Measurements from ENCODE around the gene ZPBP2.

ZPBP2 gene

DNA sequence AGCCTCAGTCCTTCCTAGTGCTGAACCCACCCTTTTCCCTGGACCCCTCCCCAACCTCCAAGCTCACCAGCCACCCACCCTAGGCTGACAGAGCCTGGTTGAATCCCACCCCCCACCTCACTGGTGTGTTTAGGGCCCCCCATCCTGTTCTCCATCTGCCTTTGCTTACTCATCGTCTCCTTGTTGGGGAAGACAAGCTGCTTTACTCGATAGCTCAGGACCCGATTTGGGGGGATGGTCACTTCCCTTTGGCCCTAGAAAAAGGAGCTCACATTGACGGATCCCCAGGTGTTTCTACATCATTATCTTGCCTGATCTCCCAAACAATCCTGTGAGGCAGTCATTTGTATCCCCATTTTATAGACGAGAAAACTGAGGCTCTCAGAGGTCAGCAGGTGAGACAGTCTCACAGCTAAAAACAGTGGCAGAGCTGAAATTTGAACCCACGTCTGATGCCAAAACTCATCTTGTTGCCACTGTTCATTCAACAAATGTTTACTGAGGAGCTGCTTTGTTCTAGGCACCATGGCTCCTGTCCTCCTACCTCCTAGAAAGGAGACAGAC lies 40.9 kb downstream of the ZPBP2 start:
- no peaks in the 10 kb centered on the region for H4K20me1 ChIP-seq (ENCODE audit: control insufficient read depth, insufficient read depth, low read depth, low read length)
- no peak for TF ChIP-seq EZH2phosphoT487 (IDR thresholded peaks at IDR 0.05; ENCODE audit: borderline replicate concordance, low read length)
- H3K27ac ChIP-seq (ENCODE audit: low read depth, low read length): no peak overlapping the region
- no peaks in the 10 kb centered on the region for H3K79me2 ChIP-seq (ENCODE audit: control insufficient read depth, low read length)
- H3K36me3 ChIP-seq (ENCODE audit: control insufficient read depth, low read length): no peaks in the 10 kb centered on the region
- no peaks in the 10 kb centered on the region for H3K9me3 ChIP-seq (ENCODE audit: control insufficient read depth, insufficient read depth, low read length)
- H3F3A ChIP-seq (ENCODE audit: control insufficient read depth, insufficient read depth): no peaks in the 10 kb centered on the region
- H3K4me2 ChIP-seq (ENCODE audit: low read length): no peak overlapping the region
- H3K4me1 ChIP-seq (ENCODE audit: control insufficient read depth, low read length): no peaks in the 10 kb centered on the region
- H3K4me3 ChIP-seq (ENCODE audit: low read length): no peak overlapping the region
- no peaks in the 10 kb centered on the region for H3K9me2 ChIP-seq (replicated peaks; ENCODE audit: control insufficient read depth, low read length)
- H3K27me3 ChIP-seq (ENCODE audit: control insufficient read depth, low read length): no peaks in the 10 kb centered on the region

DNA sequence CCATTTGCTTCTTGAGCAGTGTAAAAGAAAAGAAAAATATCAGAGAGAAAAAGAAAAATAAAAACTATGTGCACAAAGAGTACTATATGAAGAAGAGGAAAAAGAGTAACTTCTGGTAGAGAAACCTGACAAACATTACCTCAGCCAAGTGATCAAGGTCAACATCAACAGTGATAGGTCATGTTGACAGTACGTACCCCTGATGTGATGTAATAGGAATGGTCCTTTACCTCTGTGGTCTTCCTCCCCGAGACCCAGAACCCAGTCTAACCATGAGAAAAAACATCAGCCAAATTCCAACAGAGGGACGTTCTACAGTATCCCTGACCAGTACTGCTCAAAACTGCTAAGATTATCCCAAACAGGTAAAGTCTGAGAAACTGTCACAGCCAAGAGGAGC lies 46.0 kb downstream of the ZPBP2 start:
- Histone ChIP-seq H3K9me2 (replicated peaks; ENCODE audit: control insufficient read depth, low read length) (no peaks in the 10 kb centered on the region), H3K36me3 (ENCODE audit: control insufficient read depth, low read length) (no peaks in the 10 kb centered on the region), H3K27me3 (ENCODE audit: control insufficient read depth, low read length) (no peaks in the 10 kb centered on the region), H3K4me3 (ENCODE audit: low read length) (no peak overlapping the region), H3K9me3 (ENCODE audit: control insufficient read depth, insufficient read depth, low read length) (no peaks in the 10 kb centered on the region), H3F3A (ENCODE audit: control insufficient read depth, insufficient read depth) (no peaks in the 10 kb centered on the region; the same call in 1 of the 2 replicates), H3K79me2 (ENCODE audit: control insufficient read depth, low read length) (no peaks in the 10 kb centered on the region), H3K4me1 (ENCODE audit: control insufficient read depth, low read length) (peaks cover 9% of the 10 kb centered on the region), H4K20me1 (ENCODE audit: control insufficient read depth, insufficient read depth, low read depth, low read length) (no peaks in the 10 kb centered on the region), H3K27ac (ENCODE audit: low read depth, low read length) (no peak overlapping the region), H3K4me2 (ENCODE audit: low read length) (no peak overlapping the region)
- no peak for TF ChIP-seq EZH2phosphoT487 (IDR thresholded peaks at IDR 0.05; ENCODE audit: borderline replicate concordance, low read length)
- TF ChIP-seq, protein P1, sequence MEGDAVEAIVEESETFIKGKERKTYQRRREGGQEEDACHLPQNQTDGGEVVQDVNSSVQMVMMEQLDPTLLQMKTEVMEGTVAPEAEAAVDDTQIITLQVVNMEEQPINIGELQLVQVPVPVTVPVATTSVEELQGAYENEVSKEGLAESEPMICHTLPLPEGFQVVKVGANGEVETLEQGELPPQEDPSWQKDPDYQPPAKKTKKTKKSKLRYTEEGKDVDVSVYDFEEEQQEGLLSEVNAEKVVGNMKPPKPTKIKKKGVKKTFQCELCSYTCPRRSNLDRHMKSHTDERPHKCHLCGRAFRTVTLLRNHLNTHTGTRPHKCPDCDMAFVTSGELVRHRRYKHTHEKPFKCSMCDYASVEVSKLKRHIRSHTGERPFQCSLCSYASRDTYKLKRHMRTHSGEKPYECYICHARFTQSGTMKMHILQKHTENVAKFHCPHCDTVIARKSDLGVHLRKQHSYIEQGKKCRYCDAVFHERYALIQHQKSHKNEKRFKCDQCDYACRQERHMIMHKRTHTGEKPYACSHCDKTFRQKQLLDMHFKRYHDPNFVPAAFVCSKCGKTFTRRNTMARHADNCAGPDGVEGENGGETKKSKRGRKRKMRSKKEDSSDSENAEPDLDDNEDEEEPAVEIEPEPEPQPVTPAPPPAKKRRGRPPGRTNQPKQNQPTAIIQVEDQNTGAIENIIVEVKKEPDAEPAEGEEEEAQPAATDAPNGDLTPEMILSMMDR (IDR thresholded peaks at IDR 0.05; ENCODE audit: low read depth, low read length, poor library complexity, severe bottlenecking): no peak

DNA sequence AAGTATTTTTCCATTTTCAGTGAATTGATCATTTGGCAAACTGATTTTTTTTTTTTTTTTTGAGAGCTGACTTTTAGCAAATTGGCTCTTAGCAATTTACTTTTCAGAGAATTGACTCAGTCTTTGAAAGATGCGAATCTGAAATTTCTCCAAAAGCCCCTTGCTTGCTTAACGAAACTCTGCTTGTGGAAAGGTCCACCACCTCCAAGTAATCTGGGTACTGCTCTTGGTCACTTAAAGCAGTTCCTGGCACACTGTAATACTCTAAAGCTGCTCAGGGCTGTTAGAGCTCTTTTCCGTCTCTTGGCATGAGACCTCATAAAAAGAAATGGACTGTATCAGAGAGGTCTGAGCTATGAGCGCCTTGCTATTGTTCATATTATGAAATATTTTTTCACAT lies 47.6 kb downstream of the ZPBP2 start:
- Histone ChIP-seq H3F3A (ENCODE audit: control insufficient read depth, insufficient read depth) (no peaks in the 10 kb centered on the region; the same call in 1 of the 2 replicates), H3K36me3 (ENCODE audit: control insufficient read depth, low read length) (peaks cover 2% of the 10 kb centered on the region; the same call in 1 of the 2 replicates), H3K27me3 (ENCODE audit: control insufficient read depth, low read length) (no peaks in the 10 kb centered on the region), H3K4me1 (ENCODE audit: control insufficient read depth, low read length) (peaks cover 11% of the 10 kb centered on the region), H4K20me1 (ENCODE audit: control insufficient read depth, insufficient read depth, low read depth, low read length) (no peaks in the 10 kb centered on the region), H3K4me2 (ENCODE audit: low read length) (no peak overlapping the region), H3K79me2 (ENCODE audit: control insufficient read depth, low read length) (no peaks in the 10 kb centered on the region), H3K9me2 (replicated peaks; ENCODE audit: control insufficient read depth, low read length) (no peaks in the 10 kb centered on the region), H3K4me3 (ENCODE audit: low read length) (no peak overlapping the region), H3K9me3 (ENCODE audit: control insufficient read depth, insufficient read depth, low read length) (no peaks in the 10 kb centered on the region), H3K27ac (ENCODE audit: low read depth, low read length) (no peak overlapping the region)
- TF ChIP-seq EZH2phosphoT487 (IDR thresholded peaks at IDR 0.05; ENCODE audit: borderline replicate concordance, low read length): no peak
- TF ChIP-seq, protein P1 (IDR thresholded peaks at IDR 0.05; ENCODE audit: low read depth, low read length, poor library complexity, severe bottlenecking): no peak

DNA sequence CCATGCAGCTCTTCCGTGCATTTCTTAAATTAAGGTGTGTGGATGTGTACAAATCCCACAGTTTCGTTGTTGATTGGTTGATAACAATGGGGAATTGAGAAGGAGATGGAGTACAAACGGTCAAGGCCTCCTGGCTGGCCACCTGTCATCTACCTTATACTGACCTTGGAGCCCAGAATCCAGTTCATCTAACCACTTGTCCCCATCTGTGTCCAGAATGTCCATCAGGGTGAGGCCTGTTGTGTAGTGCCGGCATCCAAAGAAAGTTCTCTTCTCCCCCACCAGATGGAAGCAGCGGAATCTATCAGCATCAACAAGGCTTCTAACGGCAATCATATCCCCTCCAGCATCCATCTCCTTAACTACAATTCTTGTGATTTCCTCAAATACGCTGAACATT lies 48.9 kb downstream of the ZPBP2 start:
- Histone ChIP-seq H3K27me3 (ENCODE audit: control insufficient read depth, low read length) (no peaks in the 10 kb centered on the region), H3K79me2 (ENCODE audit: control insufficient read depth, low read length) (no peaks in the 10 kb centered on the region), H4K20me1 (ENCODE audit: control insufficient read depth, insufficient read depth, low read depth, low read length) (no peaks in the 10 kb centered on the region), H3K4me3 (ENCODE audit: low read length) (no peak overlapping the region), H3K9me3 (ENCODE audit: control insufficient read depth, insufficient read depth, low read length) (no peaks in the 10 kb centered on the region), H3K9me2 (replicated peaks; ENCODE audit: control insufficient read depth, low read length) (no peaks in the 10 kb centered on the region), H3F3A (ENCODE audit: control insufficient read depth, insufficient read depth) (no peaks in the 10 kb centered on the region; the same call in 1 of the 2 replicates), H3K36me3 (ENCODE audit: control insufficient read depth, low read length) (peaks cover 12% of the 10 kb centered on the region), H3K27ac (ENCODE audit: low read depth, low read length) (no peak overlapping the region), H3K4me1 (ENCODE audit: control insufficient read depth, low read length) (peaks cover 19% of the 10 kb centered on the region), H3K4me2 (ENCODE audit: low read length) (no peak overlapping the region)
- TF ChIP-seq, protein P1 (IDR thresholded peaks at IDR 0.05; ENCODE audit: low read depth, low read length, poor library complexity, severe bottlenecking): no peak
- no peak for TF ChIP-seq EZH2phosphoT487 (IDR thresholded peaks at IDR 0.05; ENCODE audit: borderline replicate concordance, low read length)

Data from DOHH2 (cell line).